GM19324 (cell line): Measurements from ENCODE around the gene SYPL1.

ENCODE experiments used
- ATAC-seq: cut with Tn5 transposase; IDR thresholded peaks from one replicate; pipeline ENCODE4 v1.9.1; 2021; ENCODE audit warnings: mild to moderate bottlenecking, moderate library complexity; ENCODE audit not compliant: unreplicated experiment, low FRiP score

The SYPL1 gene

DNA sequence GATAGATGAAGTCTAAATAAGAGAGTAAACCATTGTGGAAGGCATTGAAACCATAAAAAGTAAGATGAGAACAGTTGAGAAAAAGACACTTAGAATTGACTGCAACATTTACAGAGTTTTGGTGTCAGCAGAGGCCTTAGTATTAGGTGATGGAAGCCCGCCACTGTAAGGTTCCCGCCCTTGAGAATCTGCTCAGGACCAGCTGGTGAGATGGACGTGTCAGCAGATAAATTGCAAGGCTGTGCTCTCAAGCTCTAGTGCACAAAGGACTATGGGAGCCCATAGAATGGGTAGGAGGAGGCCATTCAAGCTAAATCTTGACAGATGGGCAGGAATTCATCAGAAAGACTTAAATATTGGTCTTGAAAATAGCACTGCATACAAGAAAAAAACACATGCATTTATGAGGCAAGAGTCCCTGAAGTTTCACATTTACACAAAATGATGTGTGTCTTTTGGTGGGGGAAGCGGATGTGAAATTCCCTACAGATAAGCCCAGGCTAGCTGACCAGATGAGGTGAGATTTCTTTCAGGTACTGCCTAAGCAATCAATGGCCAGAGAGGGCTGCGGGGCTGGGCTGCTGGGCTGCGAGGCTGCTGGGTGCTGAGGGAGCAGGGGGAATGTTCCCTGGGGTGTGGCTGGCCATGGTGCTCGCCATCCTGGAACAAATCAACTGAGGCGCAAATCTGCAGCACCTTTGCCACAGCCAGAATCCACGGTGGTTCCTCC, 42.5 kb downstream of the SYPL1 start:
- ATAC-seq = no peak

DNA sequence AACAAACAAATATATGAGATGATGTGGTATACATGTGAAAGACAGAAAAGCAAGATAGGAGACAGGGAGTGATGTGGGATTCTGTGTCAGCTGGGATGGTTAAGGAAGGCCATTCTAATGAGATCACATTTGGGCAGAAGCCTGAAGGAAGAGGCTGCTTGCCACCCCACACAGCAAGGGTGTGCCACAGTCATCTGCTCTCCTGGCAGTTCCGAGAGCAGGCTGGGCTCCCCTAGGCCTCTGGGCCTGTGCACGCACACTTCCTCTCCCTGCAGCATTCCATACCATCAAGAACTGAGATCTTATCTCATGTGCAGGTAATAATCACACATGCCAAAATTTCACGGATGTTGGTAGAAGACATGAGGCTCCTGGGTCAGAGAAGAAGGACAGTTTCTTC, 43.1 kb downstream of the SYPL1 start:
- no peak for ATAC-seq

DNA sequence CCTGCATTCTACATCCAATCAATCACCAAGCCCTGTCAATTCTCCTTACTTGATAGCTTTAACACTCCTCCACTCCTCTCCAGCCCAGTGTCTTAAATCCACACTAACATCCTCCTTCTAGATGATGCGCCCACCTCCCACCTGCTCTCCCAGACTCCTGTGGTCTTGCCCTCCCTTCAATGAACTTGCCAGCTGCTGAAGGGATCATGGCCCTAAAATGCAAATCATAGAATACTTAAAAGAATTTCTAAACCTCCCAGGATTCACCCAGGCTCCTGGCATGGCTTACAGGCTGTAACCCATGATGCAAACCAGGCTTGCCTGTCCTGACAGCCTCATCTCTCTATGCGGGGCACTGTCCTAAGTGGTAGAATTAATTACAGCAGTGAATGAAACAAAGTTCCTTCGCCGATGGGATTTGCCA, 43.6 kb downstream of the SYPL1 start:
- ATAC-seq = no peak

DNA sequence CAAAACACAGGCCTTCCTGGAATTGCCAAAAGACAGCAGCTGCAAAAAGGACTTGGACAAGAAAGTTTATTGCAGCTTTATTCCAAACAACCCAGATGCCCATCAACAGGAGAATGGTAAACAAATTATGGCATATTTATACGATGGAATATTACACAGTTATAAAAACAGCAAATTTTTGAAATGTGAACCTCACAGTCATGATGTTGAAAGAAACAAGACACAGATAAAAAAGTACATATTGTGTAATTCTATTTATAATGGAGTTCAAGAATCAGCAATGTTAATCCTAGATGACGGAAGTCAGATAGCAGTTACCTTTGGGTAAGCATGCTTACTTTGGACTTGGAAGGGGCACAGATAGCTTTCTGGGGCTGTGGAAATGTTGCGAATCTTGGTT, 44.4 kb downstream of the SYPL1 start:
- ATAC-seq = no peak

DNA sequence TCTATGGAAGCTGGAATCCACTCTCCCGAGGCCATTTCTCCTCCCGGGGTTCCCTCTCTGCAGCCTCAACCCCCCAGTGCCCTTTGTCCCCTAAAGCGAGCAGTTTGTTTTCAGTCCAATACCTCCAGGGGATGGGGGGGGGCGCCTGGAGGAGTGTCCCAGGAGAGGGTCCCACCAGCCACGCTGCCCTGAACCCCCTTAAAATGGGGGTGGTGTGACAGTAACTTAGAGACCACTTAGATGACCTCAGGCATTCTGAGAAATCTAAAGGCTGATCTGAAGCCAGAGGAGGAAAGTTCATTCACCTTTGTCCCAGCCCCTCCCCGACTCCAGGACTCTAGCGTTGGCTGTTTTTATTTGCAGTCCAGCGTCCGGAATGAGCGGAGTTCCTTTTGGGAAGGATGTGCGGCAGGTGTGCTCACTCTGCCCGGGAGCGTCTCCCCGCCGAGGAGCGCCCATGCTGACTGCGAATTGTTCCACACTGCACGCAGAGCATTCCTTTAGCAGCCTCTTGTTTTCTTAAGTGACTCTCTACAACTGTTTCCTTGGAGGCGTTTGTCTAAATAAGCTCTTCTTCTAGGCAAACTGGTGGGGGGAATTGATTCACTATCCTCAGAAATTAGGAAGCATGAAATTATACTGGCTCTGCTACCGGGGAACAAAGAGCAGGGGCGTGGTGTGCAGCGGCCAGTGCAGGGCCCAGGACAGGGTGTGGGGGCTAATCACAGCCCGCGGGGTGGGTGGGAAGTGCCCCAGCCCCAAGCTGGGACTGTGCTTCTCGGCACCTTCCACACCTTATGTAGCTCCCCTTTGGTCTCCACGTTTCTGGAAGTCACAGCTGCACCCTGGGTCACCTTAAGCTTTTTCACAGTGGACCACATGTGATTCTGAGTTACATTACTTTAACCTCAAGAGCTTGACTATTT, 46.3 kb downstream of the SYPL1 start:
- ATAC-seq = no peak

DNA sequence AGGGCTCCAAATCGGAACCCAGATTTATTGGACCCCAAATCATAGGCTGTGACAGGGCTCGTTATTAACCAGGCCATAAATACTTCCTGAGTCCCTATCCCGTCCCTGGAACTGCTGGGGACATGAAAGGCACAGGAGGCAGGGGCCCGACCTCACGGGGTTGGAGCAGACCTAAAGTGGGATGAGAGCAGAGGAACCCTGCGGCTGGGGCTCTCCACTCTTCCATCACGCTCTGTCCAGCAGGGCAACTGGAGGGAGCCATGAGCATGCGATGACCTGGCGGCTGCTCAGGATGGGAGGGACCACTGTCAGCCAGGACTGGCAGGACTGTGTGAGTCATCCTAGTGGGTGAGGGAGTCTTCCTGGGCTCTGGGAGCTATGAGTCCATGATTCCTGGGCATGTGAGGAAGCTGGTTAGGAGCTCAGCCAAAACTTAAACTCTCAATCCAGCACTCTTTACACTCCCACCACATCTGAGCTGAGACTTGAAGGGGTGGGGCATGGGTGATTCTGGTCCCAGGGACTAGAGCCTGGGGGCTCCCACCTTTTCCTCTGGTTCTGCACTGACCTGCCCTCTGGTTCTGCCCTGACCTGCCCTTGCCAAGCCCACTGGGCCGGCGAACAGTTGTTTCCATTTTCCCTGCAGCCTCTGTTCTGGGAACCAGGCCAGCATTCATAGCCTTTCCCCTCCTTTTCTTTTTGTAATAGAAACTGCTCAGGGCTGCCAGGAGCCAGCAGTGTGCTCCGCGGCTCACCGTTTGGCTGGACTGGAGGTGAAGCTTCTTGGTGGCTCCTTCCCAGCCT, 47.1 kb downstream of the SYPL1 start:
- no peak for ATAC-seq

DNA sequence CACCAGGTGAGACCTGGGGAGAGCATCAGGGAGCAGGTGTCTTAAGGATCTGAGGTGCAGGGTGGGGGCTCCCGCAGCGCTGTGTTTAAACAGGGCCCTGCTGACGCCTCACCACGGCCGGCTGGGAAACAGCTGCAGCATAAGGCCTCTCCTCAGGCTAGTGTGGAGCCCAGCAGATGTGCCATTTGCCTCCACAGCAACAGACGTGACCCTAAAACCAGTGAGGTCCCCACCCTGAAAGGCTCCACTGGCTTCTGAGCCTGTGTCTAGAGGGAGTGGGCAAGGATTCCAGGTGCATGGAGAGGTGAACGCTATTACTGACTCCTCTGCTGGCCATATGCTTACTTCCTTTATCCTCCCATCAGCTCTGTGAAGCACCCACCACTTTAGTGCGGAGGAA, 47.8 kb downstream of the SYPL1 start:
- ATAC-seq = no peak

DNA sequence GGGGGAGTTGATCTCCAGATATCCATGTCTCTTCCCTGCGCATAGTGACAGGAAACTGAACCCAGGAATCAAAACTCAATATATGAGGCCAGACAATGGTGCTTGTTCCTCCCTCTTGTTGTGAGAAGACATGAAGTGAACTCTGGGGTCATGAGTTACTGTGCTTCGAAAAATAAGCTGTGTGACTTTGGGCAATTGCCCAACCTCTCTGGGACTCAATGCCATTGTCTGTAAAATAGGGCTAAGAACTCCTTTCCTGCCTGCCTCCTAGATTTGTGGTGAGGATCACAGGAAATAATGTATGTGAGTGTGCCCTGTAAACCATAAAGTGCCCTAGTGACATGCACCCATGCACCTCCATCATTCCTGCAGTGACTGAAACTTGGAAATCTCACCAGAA, 48.4 kb downstream of the SYPL1 start:
- no peak for ATAC-seq

DNA sequence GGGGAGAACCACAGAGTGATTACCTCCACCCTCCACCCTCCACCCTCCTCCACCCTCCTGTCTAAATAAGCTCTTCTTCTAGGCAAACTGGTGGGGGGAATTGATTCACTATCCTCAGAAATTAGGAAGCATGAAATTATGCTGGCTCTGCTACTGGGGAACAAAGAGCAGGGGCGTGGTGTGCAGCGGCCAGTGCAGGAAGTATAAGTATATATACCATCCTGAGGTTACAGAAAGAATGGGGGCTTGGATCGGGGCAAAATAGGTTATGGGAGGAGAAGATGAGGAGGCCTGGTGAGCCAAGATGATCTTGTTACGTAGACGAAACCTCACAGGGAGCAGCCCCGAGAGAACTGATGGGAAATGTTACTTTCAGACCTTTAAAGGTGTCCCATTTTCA, 49.1 kb downstream of the SYPL1 start:
- no peak for ATAC-seq

DNA sequence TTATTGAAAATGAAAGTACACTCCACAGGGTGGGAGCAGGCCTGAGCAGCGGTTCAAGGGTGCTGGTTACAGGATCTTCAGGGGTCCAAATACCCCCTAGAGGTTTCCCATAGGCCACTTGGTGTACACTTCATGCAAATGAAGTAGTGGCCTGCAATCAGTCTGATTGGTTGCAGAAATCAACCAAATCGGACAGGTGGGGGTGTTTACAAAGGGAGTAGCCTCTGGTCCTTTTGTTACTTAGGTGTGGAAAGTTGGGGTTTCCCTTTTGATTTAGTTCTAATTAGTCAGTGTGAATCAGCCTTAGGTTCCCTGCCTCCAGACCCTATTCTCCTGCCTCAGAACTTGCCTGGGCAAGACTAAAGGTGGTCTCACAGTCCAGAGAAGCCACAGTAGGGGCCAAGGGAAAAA, 49.6 kb downstream of the SYPL1 start:
- no peak for ATAC-seq

DNA sequence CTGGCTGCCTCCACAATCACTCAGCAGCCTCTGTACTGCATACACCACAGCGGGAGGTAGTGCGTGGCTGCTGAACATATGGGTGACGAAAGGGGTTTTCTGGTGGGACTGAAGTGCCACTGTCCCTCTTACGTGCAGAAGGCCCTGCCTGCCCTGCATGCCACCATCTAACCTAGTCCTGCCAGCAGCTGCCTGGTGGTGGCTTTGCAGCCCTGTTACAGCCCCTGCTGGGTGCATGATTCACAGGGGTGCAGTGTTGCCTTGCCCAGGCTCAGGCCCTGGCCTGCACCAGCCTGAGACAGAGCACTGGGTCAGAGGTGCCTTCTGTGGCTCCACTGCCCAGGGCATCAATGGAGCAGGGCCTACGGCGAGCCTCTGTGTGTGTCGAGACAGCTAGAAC, 50.1 kb downstream of the SYPL1 start:
- no peak for ATAC-seq

DNA sequence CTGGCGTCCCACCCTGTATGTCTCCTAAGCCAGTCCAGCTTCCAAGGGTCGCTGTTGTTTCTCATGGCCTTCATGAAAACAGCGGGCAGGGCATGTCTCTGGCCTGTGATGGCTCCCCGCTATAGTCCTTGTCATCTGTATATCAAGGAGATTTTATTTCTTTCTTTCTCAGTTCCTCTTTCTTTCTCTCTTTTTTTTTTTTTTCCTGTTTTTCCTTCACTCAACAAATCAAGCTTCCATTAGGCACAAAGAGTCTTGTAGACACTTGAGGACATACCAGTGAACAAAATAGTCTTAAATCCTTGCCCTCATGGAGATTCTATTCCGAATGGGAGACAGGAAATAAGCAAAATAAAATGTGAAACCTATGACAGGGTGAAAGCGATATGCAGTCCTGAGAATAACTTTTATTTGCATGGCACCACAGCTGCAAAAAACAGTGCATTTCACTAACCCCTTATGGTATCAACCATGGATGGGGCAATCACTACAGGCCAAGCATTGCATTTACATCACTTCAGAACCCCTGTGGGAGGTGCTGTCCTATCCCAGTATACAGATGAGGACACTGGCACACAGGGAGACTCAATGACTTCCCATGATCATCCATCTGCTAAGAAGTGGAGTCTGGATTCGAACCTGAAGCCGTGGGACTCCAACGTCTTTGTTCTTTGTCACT, 50.7 kb downstream of the SYPL1 start:
- peak; percentile 44 for ATAC-seq

DNA sequence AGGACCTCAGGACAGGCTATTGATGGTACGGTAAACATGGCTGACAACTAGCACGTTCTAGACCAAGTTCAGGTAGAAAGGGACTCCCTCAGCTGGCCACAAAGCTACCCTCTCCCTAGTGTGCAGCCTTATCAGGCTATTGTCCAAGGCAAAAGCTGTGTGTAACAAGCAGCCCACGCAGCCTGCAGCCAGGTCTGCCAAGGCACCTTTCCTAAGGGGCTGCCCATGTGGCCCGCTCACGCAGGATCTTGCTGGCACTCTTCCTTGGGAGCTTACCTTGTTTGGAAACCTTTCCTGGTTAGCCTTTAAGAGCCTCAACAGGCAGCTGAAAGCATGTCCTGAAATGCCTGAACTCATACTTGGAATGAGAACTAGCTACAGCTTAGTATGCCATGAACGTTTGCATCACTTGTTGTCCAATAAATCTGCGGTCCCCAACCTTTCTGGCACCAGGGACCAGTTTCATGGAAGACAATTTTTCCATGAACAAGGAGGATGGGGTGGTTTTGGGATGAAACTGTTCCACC, 51.7 kb downstream of the SYPL1 start:
- no peak for ATAC-seq

DNA sequence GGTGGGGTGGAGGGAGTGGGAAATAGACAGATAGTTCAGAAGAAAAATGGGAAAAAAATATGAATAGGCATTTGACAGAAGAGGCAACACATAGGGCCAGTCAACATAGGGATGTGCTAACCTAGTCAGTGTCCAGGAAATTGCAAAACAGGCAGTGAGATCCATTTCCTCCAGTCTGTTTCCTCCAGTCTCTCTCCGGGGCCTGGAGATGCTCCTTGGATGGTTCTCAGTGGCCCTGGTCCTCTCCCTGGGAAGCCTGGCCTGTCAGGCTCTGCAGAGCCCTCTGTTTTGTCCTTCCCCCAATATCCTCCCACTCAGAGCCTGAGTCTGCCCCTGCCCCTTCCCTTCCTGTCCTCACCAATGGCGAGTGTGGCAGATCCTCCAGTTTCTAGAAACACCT, 52.6 kb downstream of the SYPL1 start:
- ATAC-seq = no peak

DNA sequence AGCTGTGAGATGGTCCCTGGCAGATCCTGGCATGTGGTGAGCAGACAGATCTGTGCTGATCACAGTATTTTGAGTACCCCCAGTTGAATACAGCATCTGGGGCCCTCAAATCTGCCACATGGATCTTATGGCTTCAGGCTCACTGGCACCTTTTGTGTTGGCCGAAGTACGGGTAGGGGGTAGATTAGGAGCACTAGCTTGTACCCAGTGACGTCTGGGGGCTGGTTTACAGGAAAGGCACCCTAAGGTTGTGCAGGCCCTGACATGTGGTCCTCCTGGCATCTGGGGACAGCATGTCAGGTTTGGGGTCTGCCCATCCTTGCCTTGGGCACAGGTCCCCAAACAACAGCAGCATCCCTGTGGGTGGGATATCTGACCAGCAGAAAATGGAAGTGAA, 53.2 kb downstream of the SYPL1 start:
- no peak for ATAC-seq

DNA sequence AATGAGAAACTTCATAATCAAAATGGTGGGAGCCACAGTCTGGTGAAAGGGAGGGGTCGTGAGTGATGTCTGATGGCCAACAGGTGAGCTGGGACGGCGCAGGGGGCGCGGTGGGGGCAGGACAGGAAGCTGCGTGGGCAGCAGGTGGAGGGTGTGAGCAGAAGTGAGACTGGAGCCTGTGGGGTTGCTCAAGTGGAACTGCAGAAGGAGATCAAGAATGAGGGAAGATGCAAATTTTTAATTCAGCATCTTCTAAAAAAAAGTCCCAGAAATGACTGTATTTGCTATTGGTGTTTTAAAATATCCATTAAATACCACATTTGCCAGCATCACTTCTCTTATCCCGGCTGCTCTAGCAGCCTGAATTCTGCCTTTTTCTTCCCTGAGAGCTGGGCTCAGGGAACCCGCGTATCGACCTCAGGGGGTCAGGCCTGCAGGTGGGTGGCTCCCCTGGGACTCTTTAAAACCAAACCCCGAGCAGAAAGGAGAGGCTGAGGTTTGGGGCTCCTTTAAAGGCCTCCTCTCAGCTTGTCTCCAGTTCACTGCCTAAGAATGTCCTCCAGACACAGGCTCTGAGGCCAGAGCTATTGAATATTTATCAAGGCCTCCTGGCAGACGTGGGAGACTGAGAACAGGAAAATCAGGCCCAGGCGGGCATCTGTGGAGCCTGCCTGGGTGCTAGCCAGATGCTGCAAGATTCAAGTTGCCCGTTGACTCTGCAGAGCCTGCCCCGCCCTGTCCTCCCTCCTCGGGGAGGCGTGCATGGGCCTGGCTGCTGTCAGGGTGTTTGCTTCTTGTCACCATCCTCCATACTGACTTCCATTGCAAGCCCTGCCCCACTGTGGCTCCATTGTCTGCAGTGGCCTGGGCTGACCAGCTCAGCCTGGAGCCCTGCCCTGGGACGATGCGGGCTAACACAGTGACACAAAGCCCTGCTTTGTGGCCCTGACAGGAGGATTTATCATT, 53.9 kb downstream of the SYPL1 start:
- ATAC-seq = peak; percentile 62

DNA sequence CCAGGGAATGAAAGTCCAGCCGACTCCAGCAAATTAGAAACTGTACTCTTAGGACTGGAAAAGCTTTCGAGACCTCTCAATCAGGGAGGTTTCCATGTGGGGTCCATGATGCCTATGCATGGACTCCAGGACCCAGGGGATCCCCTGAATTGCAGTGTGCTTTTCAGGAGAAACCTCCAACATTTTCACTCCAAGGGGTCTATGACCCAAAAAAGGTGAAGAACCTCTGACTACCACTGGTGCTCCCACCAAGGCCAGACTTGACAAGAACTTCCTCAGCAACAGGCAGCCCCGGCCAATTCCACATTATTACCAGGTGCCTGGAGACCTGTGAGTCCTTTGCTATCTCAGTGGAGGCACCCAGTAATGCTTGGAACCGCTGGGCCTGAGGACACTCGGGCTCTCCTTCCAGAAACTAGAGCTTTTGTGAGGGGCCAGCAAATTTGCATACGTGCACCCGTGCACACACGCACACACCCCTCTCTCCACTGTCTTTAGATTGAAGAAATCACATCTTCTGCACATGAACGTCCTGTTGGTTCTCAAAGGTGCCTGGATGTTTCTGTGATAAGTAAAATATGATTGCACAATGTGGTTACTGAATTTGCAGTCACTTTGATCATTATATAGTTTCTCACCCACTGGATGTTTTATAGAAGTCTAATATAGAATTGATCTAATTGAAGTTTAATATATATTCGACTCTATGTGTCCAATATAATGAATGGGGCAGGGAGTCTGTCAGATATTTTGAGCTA, 54.7 kb downstream of the SYPL1 start:
- peak; percentile 9 for ATAC-seq

DNA sequence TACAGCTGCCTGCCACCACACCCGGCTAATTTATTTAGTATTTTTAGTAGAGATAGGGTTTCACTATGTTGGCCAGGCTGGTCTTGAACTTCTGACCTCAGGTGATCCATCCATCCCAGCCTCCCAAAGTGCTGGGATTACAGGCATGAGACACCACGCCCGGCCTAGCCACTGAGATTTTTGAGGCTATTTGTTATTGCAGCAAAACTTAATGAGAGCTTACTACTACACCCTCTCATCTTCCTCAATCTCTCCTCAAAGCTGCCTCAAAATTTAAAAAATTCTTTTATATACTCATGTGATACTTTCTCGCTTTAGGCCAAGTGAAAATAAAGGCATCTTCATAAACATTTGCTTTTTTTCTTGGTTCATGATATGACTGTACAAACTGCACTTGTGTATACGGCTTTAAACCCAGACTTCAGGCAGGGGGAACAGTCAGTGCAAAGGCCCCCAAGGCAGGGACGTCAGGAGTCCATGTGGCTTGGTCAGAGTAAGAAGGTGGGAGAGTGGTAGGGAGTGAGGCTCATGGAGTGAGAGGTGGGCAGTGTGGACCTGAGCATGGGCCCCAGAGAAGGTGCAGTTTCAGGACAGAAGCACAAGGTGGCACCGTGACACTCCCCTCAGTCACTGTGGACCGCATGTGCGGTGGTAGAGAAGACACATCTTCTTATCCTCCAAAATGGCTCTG, 55.5 kb downstream of the SYPL1 start:
- peak; percentile 45 for ATAC-seq
